Posterior vena cava (tissue), 2 donors: ENCODE measurements around the gene KRTAP10-8. TPM values are rescaled to one million over a fixed set of nuclear protein-coding genes. Genes with fewer than 3 reads are reported as not detected.
"Not testable (repeated sequence)": the region's sequence is repeated elsewhere in the genome, so short reads cannot be mapped to it uniquely, and the experiment has no call there.

ENCODE experiments used
- DNase-seq: peaks from one replicate; pipeline ENCODE4 v3.0.0-alpha.2; 2020; ENCODE audit warnings: low spot score
- intact Hi-C, 2 donors: fragments of 100-400 bp; cut with DNase I; formaldehyde crosslinking; loops; one replicate each; pipeline versions ENCODE4 v1.14.1 to v1.14.2; 2022 to 2023
- total RNA-seq, 2 donors: library from RNA; stranded (reverse); fragmentation: NEBNext Ultra II Directional; extraction: Animal tissue kit (Norgen Biotek cat#: 25700); gene quantifications; one replicate each; pipeline ENCODE4 v1.2.1, GENCODE V29; 2021
- donor health status: DM: yes; HTN: yes; CAD: no.
- donor health status: DM: yes; HTN: yes; CAD: no.

KRTAP10-8 gene
- total RNA-seq, 2 donors from 2014 or later: not detected

GRCh38 chr21:44613386-44614155 is 1.7 kb downstream of the KRTAP10-8 start:
- intact Hi-C loops: loop anchor here in 1 of 2 donors (10.0 kb wide), 1 partner anchor 301 kb away; no protein-coding TSS in a partner anchor
- peak; percentile 71 for DNase-seq

- DNase-seq: peak; percentile 73
- intact Hi-C loops: loop anchor here in 1 of 2 donors (10.0 kb wide), 1 partner anchor 301 kb away; no protein-coding TSS in a partner anchor
Measured at GRCh38 chr21:44614161-44614631, 2.3 kb downstream of the KRTAP10-8 start.

- peak; percentile 66 for DNase-seq
- intact Hi-C loops: loop anchor here in 1 of 2 donors (10.0 kb wide), 1 partner anchor 300 kb away; no protein-coding TSS in a partner anchor
Measured at GRCh38 chr21:44614961-44615391, 3.1 kb downstream of the KRTAP10-8 start.

- intact Hi-C loops: loop anchor here in 1 of 2 donors (10.0 kb wide), 1 partner anchor 299 kb away; no protein-coding TSS in a partner anchor
- DNase-seq: no peak
Measured at GRCh38 chr21:44615466-44615865, 3.6 kb downstream of the KRTAP10-8 start.

GRCh38 chr21:44615911-44616590 is 4.2 kb downstream of the KRTAP10-8 start:
- intact Hi-C loops: loop anchor here in 1 of 2 donors (10.0 kb wide), 1 partner anchor 299 kb away; no protein-coding TSS in a partner anchor
- peak; percentile 68 for DNase-seq

GRCh38 chr21:44616591-44616926 is 4.7 kb downstream of the KRTAP10-8 start:
- intact Hi-C loops: loop anchor here in 1 of 2 donors (10.0 kb wide), 1 partner anchor 298 kb away; no protein-coding TSS in a partner anchor
- DNase-seq: peak; percentile 50

GRCh38 chr21:44617071-44617501 is 5.2 kb downstream of the KRTAP10-8 start:
- intact Hi-C loops: loop anchor here in 1 of 2 donors (10.0 kb wide), 1 partner anchor 298 kb away; no protein-coding TSS in a partner anchor
- no peak for DNase-seq

- intact Hi-C loops: loop anchor here in 1 of 2 donors (10.0 kb wide), 1 partner anchor 296 kb away; no protein-coding TSS in a partner anchor
- DNase-seq: no peak
Measured at GRCh38 chr21:44618504-44618903, 6.6 kb downstream of the KRTAP10-8 start.

- intact Hi-C loops: loop anchor here in 1 of 2 donors (10.0 kb wide), 1 partner anchor 296 kb away; no protein-coding TSS in a partner anchor
- DNase-seq: no peak
Measured at GRCh38 chr21:44618909-44619308, 7.0 kb downstream of the KRTAP10-8 start.

GRCh38 chr21:44619886-44620285 is 8.0 kb downstream of the KRTAP10-8 start:
- no peak for DNase-seq
- intact Hi-C loops: loop anchor here in 1 of 2 donors (10.0 kb wide), 1 partner anchor 295 kb away; no protein-coding TSS in a partner anchor

- no peak for DNase-seq
- intact Hi-C loops: no loop called here
Measured at GRCh38 chr21:44623575-44623974, 11.7 kb downstream of the KRTAP10-8 start.

GRCh38 chr21:44625756-44626155 is 13.9 kb downstream of the KRTAP10-8 start:
- no peak for DNase-seq
- intact Hi-C loops: no loop called here

GRCh38 chr21:44626262-44626661 is 14.4 kb downstream of the KRTAP10-8 start:
- intact Hi-C loops: no loop called here
- no peak for DNase-seq

GRCh38 chr21:44626673-44627143 is 14.8 kb downstream of the KRTAP10-8 start, which contains the start of gene KRTAP10-9:
TSS of gene KRTAP10-9 (plus strand) at chr21:44627093. CDS start at chr21:44627172, 79 bp downstream.
- intact Hi-C loops: no loop called here
- peak; percentile 64 for DNase-seq

- DNase-seq: peak; percentile 44
- intact Hi-C loops: not testable (repeated sequence)
Measured at GRCh38 chr21:44627181-44627822, 15.4 kb downstream of the KRTAP10-8 start.

GRCh38 chr21:44627831-44628233 is 16.0 kb downstream of the KRTAP10-8 start:
- intact Hi-C loops: not testable (repeated sequence)
- DNase-seq: peak; percentile 74

GRCh38 chr21:44628707-44629391 is 17.0 kb downstream of the KRTAP10-8 start:
- intact Hi-C loops: no loop called here
- DNase-seq: peak; percentile 62

GRCh38 chr21:44630440-44630839 is 18.6 kb downstream of the KRTAP10-8 start:
- intact Hi-C loops: no loop called here
- DNase-seq: peak; percentile 47
